Vagina (tissue), 2 donors: ENCODE data around the gene MOB3A.
A peak's percentile ranks its signal among the peaks of the same experiment; 100 is the strongest.

Experiments
- POLR2A ChIP-seq, 2 donors: fragments of 450-650 bp; IDR thresholded peaks; one replicate each; pipeline ENCODE4 v1.6.1; 2017; ENCODE audit warnings: antibody characterized with exemption in 2 of 2, mild to moderate bottlenecking in 2 of 2, moderate library complexity in 2 of 2
- POLR2AphosphoS5 ChIP-seq, 2 donors: sonication (generic); formaldehyde crosslinking; IDR thresholded peaks; one replicate each; pipeline ENCODE4 v1.9.0; 2017; ENCODE audit warnings: antibody characterized with exemption in 2 of 2, mild to moderate bottlenecking in 2 of 2, low read depth in 1 of 2; ENCODE audit not compliant: insufficient read depth in 1 of 2
- TF ChIP-seq, protein P1 (sequence below), 3 experiments: fragments of 450-650 bp in 2 of 3; fragments of 200-600 bp in 1 of 3; sonication (generic) in 1 of 3; IDR thresholded peaks; one replicate each; pipeline ENCODE4 v1.5.1; 2017 to 2019; ENCODE audit warnings: antibody characterized with exemption in 3 of 3, mild to moderate bottlenecking in 2 of 3, moderate library complexity in 2 of 3

DNA sequence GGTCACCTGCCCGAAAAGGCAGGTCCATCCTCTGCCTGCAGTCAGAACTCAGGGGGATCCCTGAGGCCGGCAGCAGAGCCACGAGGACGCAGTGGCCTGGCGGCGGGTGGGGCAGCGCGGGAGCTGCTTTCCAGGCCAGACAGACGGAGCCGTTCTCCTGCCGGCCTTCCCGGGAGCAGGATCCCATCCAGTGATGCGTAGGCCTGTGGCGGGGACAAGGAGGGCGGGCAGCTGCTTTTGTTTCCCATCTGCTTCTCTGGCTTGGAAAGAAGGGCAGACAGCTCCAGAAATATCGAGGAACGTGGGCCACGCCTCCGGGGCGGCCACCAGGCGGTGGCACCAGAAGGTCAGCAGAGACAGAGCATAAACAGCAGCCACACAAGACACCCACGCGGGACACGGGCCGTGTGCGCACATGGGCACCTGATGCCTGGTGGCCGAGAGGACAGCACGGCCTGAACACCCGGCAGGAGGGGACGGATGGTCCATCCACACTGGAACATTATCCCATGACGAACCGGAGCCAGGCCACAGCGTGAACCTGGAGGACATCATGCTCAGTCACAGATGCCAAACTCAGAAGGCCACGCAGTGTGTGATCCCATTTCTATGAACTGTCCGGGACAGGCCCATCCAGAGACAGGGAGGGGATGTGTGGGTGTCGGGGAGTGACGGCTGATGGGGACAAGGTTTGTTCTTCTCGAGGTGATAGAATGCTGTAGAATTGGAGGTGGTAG is 31.2 kb downstream of the MOB3A start:
- no peak for TF ChIP-seq POLR2A (IDR thresholded peaks at IDR 0.05)
- TF ChIP-seq, protein P1, sequence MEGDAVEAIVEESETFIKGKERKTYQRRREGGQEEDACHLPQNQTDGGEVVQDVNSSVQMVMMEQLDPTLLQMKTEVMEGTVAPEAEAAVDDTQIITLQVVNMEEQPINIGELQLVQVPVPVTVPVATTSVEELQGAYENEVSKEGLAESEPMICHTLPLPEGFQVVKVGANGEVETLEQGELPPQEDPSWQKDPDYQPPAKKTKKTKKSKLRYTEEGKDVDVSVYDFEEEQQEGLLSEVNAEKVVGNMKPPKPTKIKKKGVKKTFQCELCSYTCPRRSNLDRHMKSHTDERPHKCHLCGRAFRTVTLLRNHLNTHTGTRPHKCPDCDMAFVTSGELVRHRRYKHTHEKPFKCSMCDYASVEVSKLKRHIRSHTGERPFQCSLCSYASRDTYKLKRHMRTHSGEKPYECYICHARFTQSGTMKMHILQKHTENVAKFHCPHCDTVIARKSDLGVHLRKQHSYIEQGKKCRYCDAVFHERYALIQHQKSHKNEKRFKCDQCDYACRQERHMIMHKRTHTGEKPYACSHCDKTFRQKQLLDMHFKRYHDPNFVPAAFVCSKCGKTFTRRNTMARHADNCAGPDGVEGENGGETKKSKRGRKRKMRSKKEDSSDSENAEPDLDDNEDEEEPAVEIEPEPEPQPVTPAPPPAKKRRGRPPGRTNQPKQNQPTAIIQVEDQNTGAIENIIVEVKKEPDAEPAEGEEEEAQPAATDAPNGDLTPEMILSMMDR (IDR thresholded peaks at IDR 0.05): no peak
- peak in 1 of 2 donors; percentile 62 for TF ChIP-seq POLR2AphosphoS5 (IDR thresholded peaks at IDR 0.05; ENCODE audit: insufficient read depth in 1 of 2, low read depth in 1 of 2)
